Large intestine (tissue), 12 donors: ENCODE measurements around the gene FITM1. TPM values are rescaled to one million over a fixed set of nuclear protein-coding genes. Genes with fewer than 3 reads are reported as not detected.

Experiments used
- DNase-seq, 2 donors: peaks; one replicate each; pipeline versions ENCODE4 v3.0.0 to v3.0.0-alpha.2; 2013
- H3K27ac ChIP-seq: one replicate; pipeline ENCODE4 v1.5.1; 2013; ENCODE audit warnings: low read length
- H3K27me3 ChIP-seq: 2 replicates; pipeline ENCODE4 v1.6.1; 2013; ENCODE audit warnings: low read length; ENCODE audit not compliant: control insufficient read depth, insufficient read depth
- H3K36me3 ChIP-seq: 2 replicates; pipeline ENCODE4 v1.6.1; 2013; ENCODE audit warnings: low read length; ENCODE audit not compliant: control insufficient read depth, insufficient read depth
- H3K4me1 ChIP-seq: one replicate; pipeline ENCODE4 v1.6.1; 2013; ENCODE audit warnings: low read length; ENCODE audit not compliant: control insufficient read depth, insufficient read depth
- H3K4me3 ChIP-seq: one replicate; pipeline ENCODE4 v1.5.1; 2013; ENCODE audit warnings: low read length
- H3K9me3 ChIP-seq: one replicate; pipeline ENCODE4 v1.6.1; 2013; ENCODE audit warnings: mild to moderate bottlenecking, low read depth, low read length, moderate library complexity; ENCODE audit not compliant: control insufficient read depth
- WGBS: methylation state at CpG from one replicate; pipeline ENCODE4 v1.1.5; 2013; ENCODE audit warnings: low lambda C conversion rate; ENCODE audit not compliant: insufficient coverage; 5-methylcytosine and 5-hydroxymethylcytosine counted together
- long read RNA-seq, 11 donors: transcript quantifications; one replicate each; lab custom pipeline, GENCODE V29; 2026
- polyA plus RNA-seq: library from polyadenylated mRNA; unstranded; fragments of 120-200 nt; gene quantifications from one replicate; pipeline ENCODE4 v1.2.1, GENCODE V29; 2013

FITM1 gene, protein sequence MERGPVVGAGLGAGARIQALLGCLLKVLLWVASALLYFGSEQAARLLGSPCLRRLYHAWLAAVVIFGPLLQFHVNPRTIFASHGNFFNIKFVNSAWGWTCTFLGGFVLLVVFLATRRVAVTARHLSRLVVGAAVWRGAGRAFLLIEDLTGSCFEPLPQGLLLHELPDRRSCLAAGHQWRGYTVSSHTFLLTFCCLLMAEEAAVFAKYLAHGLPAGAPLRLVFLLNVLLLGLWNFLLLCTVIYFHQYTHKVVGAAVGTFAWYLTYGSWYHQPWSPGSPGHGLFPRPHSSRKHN
- polyA plus RNA-seq: 2.8 TPM
- long read RNA-seq, donor 1, partial matches to known transcripts: 0 of 2 reads
- long read RNA-seq, donor 1, other reads (novel, unspliced or antisense): 0 of 2 reads
- long read RNA-seq, donor 2, partial matches to known transcripts: 0 of 2 reads
- long read RNA-seq, donor 2, other reads (novel, unspliced or antisense): 0 of 2 reads
- long read RNA-seq, donor 3: 0 reads
- long read RNA-seq, donor 4, partial matches to known transcripts: 0 of 1 reads
- long read RNA-seq, donor 4, other reads (novel, unspliced or antisense): 0 of 1 reads
- long read RNA-seq, donor 5: 0 reads
- long read RNA-seq, donor 6, partial matches to known transcripts: 0 of 4 reads
- long read RNA-seq, donor 6, other reads (novel, unspliced or antisense): 0 of 4 reads
- long read RNA-seq, donor 7: 0 reads
- long read RNA-seq, donor 8, partial matches to known transcripts: 0 of 4 reads
- long read RNA-seq, donor 8, other reads (novel, unspliced or antisense): 0 of 4 reads
- long read RNA-seq, donor 9, partial matches to known transcripts: 0 of 2 reads
- long read RNA-seq, donor 9, other reads (novel, unspliced or antisense): 0 of 2 reads
- long read RNA-seq, donor 10: 0 reads
- long read RNA-seq, donor 11, partial matches to known transcripts: 0 of 2 reads
- long read RNA-seq, donor 11, other reads (novel, unspliced or antisense): 0 of 2 reads

DNA sequence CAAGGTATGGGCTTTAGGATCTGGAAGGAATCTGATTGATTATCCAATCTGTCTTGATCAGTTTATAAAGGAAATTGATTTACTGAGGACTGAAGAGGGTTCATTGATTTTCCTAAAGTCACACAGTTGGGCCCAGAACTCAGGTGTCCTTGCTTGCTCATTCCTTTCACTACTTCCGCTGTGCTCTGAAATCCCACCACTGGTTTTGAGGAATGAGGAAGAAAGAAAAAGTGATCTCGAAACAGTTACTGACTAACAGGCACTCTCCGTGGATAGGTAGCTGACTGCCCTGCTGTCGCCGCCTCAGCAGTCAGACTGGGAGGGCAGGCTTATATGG lies at the start of gene FITM1:
Gene FITM1, plus strand, starts transcription at position 280 of the 337 bp plus-strand sequence. CDS start 905 bp downstream, outside the sequence.
- Histone ChIP-seq H3K9me3 (no peaks in the 10 kb centered on the region), H3K4me3 (no peak within 1 kb of the TSS), H3K36me3 (peaks cover 3% of the 10 kb centered on the region), H3K4me1 (peaks cover 2% of the 10 kb centered on the region), H3K27me3 (no peaks in the 10 kb centered on the region), H3K27ac (no peak within 1 kb of the TSS)
- DNase-seq: no peak
- whole genome bisulfite sequencing: no CpG with 5 or more reads among the region's 5 CpGs

GRCh38 chr14:24080888-24081738 lies 49.3 kb upstream of the FITM1 start:
- H3K4me3 ChIP-seq: peak overlapping the region; percentile 52
- peaks cover 8% of the 10 kb centered on the region for H3K27me3 ChIP-seq
- no peaks in the 10 kb centered on the region for H3K36me3 ChIP-seq
- peaks cover 14% of the 10 kb centered on the region for H3K4me1 ChIP-seq
- WGBS: no CpG with 5 or more reads among the region's 74 CpGs
- H3K27ac ChIP-seq: peak overlapping the region; percentile 34
- H3K9me3 ChIP-seq: no peaks in the 10 kb centered on the region
- DNase-seq: peak; percentile 68 to 87

DNA sequence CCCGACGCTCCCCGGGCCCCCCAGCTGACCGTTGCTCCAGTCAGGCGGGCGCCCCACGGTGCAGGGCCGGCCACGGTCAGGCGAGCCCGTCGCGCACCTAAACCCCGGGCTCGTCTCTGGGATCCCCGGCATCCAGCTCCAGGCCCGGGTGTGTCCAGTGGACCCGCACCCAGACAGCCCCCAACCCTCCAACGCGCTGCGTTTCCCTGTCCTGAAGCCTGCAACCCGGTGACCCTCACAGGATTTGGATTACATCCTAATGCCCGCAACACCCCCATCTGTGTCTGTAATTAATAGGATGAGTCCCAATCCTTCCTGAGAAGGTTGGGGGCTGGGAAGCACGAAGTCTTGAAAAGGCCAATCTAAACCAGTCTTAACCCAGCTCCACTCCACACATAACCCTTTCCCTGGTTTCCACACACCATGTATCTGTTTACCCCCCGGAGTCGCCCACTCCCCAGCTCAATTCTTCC lies 48.7 kb upstream of the FITM1 start:
- peaks cover 14% of the 10 kb centered on the region for H3K4me1 ChIP-seq
- whole genome bisulfite sequencing: 83% methylated on average over 2 of the region's 26 CpGs
- DNase-seq: peak in 1 of 2 donors; percentile 34
- H3K9me3 ChIP-seq: no peaks in the 10 kb centered on the region
- H3K27ac ChIP-seq: peak overlapping the region; percentile 63
- peaks cover 8% of the 10 kb centered on the region for H3K27me3 ChIP-seq
- no peaks in the 10 kb centered on the region for H3K36me3 ChIP-seq
- H3K4me3 ChIP-seq: peak overlapping the region; percentile 52

GRCh38 chr14:24082411-24083080 lies 47.9 kb upstream of the FITM1 start:
- H3K4me1 ChIP-seq: peaks cover 14% of the 10 kb centered on the region
- H3K9me3 ChIP-seq: no peaks in the 10 kb centered on the region
- H3K4me3 ChIP-seq: no peak overlapping the region
- no peaks in the 10 kb centered on the region for H3K36me3 ChIP-seq
- H3K27ac ChIP-seq: no peak overlapping the region
- H3K27me3 ChIP-seq: peaks cover 8% of the 10 kb centered on the region
- no peak for DNase-seq
- WGBS: no CpG with 5 or more reads among the region's 5 CpGs

GRCh38 chr14:24083462-24083861 lies 47.0 kb upstream of the FITM1 start:
- Histone ChIP-seq H3K4me1 (peaks cover 14% of the 10 kb centered on the region), H3K27ac (no peak overlapping the region), H3K9me3 (no peaks in the 10 kb centered on the region), H3K27me3 (peaks cover 8% of the 10 kb centered on the region), H3K36me3 (no peaks in the 10 kb centered on the region), H3K4me3 (no peak overlapping the region)
- DNase-seq: no peak
- no CpG with 5 or more reads among the region's 3 CpGs for WGBS

GRCh38 chr14:24084440-24084839 lies 46.0 kb upstream of the FITM1 start:
- no peaks in the 10 kb centered on the region for H3K9me3 ChIP-seq
- H3K36me3 ChIP-seq: no peaks in the 10 kb centered on the region
- WGBS: no CpG with 5 or more reads among the region's 2 CpGs
- no peak for DNase-seq
- peaks cover 8% of the 10 kb centered on the region for H3K27me3 ChIP-seq
- peaks cover 14% of the 10 kb centered on the region for H3K4me1 ChIP-seq
- H3K4me3 ChIP-seq: no peak overlapping the region
- no peak overlapping the region for H3K27ac ChIP-seq

GRCh38 chr14:24085215-24085614 lies 45.2 kb upstream of the FITM1 start:
- H3K4me3 ChIP-seq: no peak overlapping the region
- H3K4me1 ChIP-seq: peaks cover 14% of the 10 kb centered on the region
- no peak overlapping the region for H3K27ac ChIP-seq
- peaks cover 6% of the 10 kb centered on the region for H3K27me3 ChIP-seq
- 75% methylated on average over 2 of the region's 3 CpGs for WGBS
- no peaks in the 10 kb centered on the region for H3K36me3 ChIP-seq
- H3K9me3 ChIP-seq: no peaks in the 10 kb centered on the region
- DNase-seq: no peak

- no peaks in the 10 kb centered on the region for H3K36me3 ChIP-seq
- WGBS: no CpG with 5 or more reads among the region's 3 CpGs
- H3K4me3 ChIP-seq: no peak overlapping the region
- peaks cover 16% of the 10 kb centered on the region for H3K4me1 ChIP-seq
- no peaks in the 10 kb centered on the region for H3K9me3 ChIP-seq
- H3K27me3 ChIP-seq: peaks cover 5% of the 10 kb centered on the region
- no peak overlapping the region for H3K27ac ChIP-seq
- DNase-seq: no peak
Measured at GRCh38 chr14:24086193-24086955, 44.1 kb upstream of the FITM1 start.

DNA sequence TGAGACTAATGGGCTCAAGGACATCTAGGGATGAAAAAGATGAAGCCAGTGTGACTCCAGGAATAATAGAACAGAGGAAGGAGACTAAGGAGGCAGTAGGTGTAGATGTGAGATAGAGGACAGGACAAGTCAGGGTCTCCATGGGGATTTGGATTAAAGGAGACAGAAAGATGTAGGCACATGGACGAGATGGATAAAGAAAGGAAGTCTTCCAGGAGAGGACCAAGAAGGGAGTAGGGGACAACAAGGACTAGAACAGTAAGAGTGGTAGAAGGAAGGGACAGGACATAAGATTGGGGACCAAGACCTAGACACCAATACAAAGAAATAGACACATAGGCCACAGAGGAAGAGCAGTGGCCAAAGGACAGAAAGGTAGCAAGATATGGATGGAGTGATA lies 43.5 kb upstream of the FITM1 start:
- no peak for DNase-seq
- 83% methylated on average over 1 of the region's 1 CpG for WGBS
- no peaks in the 10 kb centered on the region for H3K27me3 ChIP-seq

More for the DNA sequence above, 43.5 kb upstream of the FITM1 start:
- H3K27ac ChIP-seq: no peak overlapping the region
- no peak overlapping the region for H3K4me3 ChIP-seq
- H3K4me1 ChIP-seq: peaks cover 17% of the 10 kb centered on the region
- H3K36me3 ChIP-seq: no peaks in the 10 kb centered on the region
- H3K9me3 ChIP-seq: no peaks in the 10 kb centered on the region
